Glomerular endothelial cell (primary cell): ENCODE data around the gene SLC10A4. TPM values are rescaled to one million over a fixed set of nuclear protein-coding genes. Genes with fewer than 3 reads are reported as not detected.

ENCODE experiments used
- total RNA-seq: library from RNA; depleted of rRNA; stranded (reverse); fragments of >200 nt; gene quantifications from 2 replicates; pipeline ENCODE4 v1.2.3, GENCODE V29; 2015

The SLC10A4 gene
- total RNA-seq, 1 donor from 2014 or later: 0.12 TPM

Other genes with a start within 250 kb of the SLC10A4 start
- gene TEC, start 213.5 kb upstream of the SLC10A4 start, total RNA-seq: 0.24 and 0.29 TPM in 2 replicates
- 18.2 and 51.9 TPM in 2 replicates for gene SLAIN2, start 141.8 kb upstream of the SLC10A4 start, total RNA-seq
- not detected in 2 replicates for gene ZAR1, start 6.9 kb downstream of the SLC10A4 start, total RNA-seq